IMR-90 (cell line): ENCODE results near the gene WEE2. TPM values are rescaled to one million over a fixed set of nuclear protein-coding genes. Genes with fewer than 3 reads are reported as not detected.

Experiments used
- microRNA-seq, 2 experiments: library from miRNA; stranded (forward) in 1 of 2; unstranded in 1 of 2; fragments of 10-50 nt in 1 of 2; fragments of <30 nt in 1 of 2; gene quantifications in 1 of 2; microRNA quantifications in 1 of 2; one replicate each; pipeline versions ENCODE3 to v1.1.0; 2013 to 2020; ENCODE audit not compliant: insufficient read depth in 1 of 2, insufficient read length in 1 of 2, unreplicated experiment in 1 of 2
- polyA plus RNA-seq, 3 experiments: library from polyadenylated mRNA; depleted of rRNA; stranded (reverse); fragments of >200 nt; gene quantifications; 2 replicates each; pipeline ENCODE4 v1.2.3, GENCODE V29; 2012; ENCODE audit warnings: low replicate concordance in 1 of 3
- small RNA-seq, 5 experiments: library from RNA; depleted of rRNA; stranded (forward); fragments of <200 nt; gene quantifications; one replicate each; pipeline ENCODE3, GENCODE V24; 2012
- total RNA-seq: library from RNA; depleted of rRNA; stranded (reverse); fragments of >200 nt; gene quantifications from 2 replicates; pipeline ENCODE4 v1.2.3, GENCODE V29; 2012; rRNA removed

Gene WEE2
- total and polyA plus RNA-seq, 2 of the 4 experiments (the other 2 are of a cell fraction) = not detected

Small RNA genes within 50 kb of the gene (microRNA-seq; reads per million reads assigned to microRNA genes)
- not detected for gene RNU1-82P (ENCODE audit: insufficient read depth, insufficient read length)

Small RNA genes within 50 kb of the gene (small RNA-seq; reads per million reads assigned to genes)
- gene RNU1-82P = 0 reads per million in 5 experiments

Other genes with a start within 250 kb of the WEE2 start
- gene AGK, start 156.9 kb upstream of the WEE2 start, total RNA-seq = 37.3 and 37.5 TPM in 2 replicates
- gene AGK, start 156.9 kb upstream of the WEE2 start, polyA plus RNA-seq (2012; rRNA removed) = 35.5 and 36.1 TPM in 2 replicates
- 5.0 TPM in 2 replicates for gene DENND11, start 6.2 kb upstream of the WEE2 start, total RNA-seq
- 2.2 and 2.9 TPM in 2 replicates for gene DENND11, start 6.2 kb upstream of the WEE2 start, polyA plus RNA-seq (2012; rRNA removed)
- 204 and 234 TPM in 2 replicates for gene SSBP1, start 30.0 kb downstream of the WEE2 start, total RNA-seq
- gene SSBP1, start 30.0 kb downstream of the WEE2 start, polyA plus RNA-seq (2012; rRNA removed) = 138 and 158 TPM in 2 replicates
- gene TAS2R3, start 55.7 kb downstream of the WEE2 start, total RNA-seq = 0.28 and 0.72 TPM in 2 replicates
- not detected in 2 replicates for gene TAS2R3, start 55.7 kb downstream of the WEE2 start, polyA plus RNA-seq (2012; rRNA removed)
- gene TAS2R4, start 68.3 kb downstream of the WEE2 start, total RNA-seq = 0.18 and 0.28 TPM in 2 replicates
- gene TAS2R4, start 68.3 kb downstream of the WEE2 start, polyA plus RNA-seq (2012; rRNA removed) = 0.09 and 0.14 TPM in 2 replicates
- gene TAS2R5, start 81.9 kb downstream of the WEE2 start, total RNA-seq = under 0.01 and 0.36 TPM in 2 replicates
- 0.32 and 0.33 TPM in 2 replicates for gene TAS2R5, start 81.9 kb downstream of the WEE2 start, polyA plus RNA-seq (2012; rRNA removed)
- gene PRSS37, start 133.1 kb downstream of the WEE2 start, total RNA-seq = not detected in 2 replicates
- not detected in 2 replicates for gene PRSS37, start 133.1 kb downstream of the WEE2 start, polyA plus RNA-seq (2012; rRNA removed)
- gene OR9A4, start 208.0 kb downstream of the WEE2 start, total RNA-seq = not detected in 2 replicates
- not detected in 2 replicates for gene OR9A4, start 208.0 kb downstream of the WEE2 start, polyA plus RNA-seq (2012; rRNA removed)
- not detected in 2 replicates for gene CLEC5A, start 238.6 kb downstream of the WEE2 start, total RNA-seq
- gene CLEC5A, start 238.6 kb downstream of the WEE2 start, polyA plus RNA-seq (2012; rRNA removed) = not detected in 2 replicates